Measurements from ENCODE around the gene CASZ1. TPM values are rescaled to one million over a fixed set of nuclear protein-coding genes. Genes with fewer than 3 reads are reported as not detected.

CASZ1 gene
- total and polyA plus RNA-seq, 10 of the 15 experiments (the other 5 are each of a cell fraction or from before 2014, with no cell fraction given): 0.52 to 9.8 (median 3.7) TPM

GRCh38 chr1:10726355-10726754 lies 70.1 kb downstream of the CASZ1 start:
- no peaks in the 10 kb centered on the region for H3K36me3 ChIP-seq (ENCODE audit: control insufficient read depth in 2 of 2, insufficient read depth in 2 of 2, low read length in 1 of 2)
- no peak overlapping the region for H3K4me2 ChIP-seq (ENCODE audit: control insufficient read depth, insufficient read depth)
- RAD21 ChIA-PET (ENCODE audit: unreplicated experiment): no interaction called here
- H4K20me1 ChIP-seq (ENCODE audit: control insufficient read depth, insufficient read depth): no peaks in the 10 kb centered on the region
- no peak overlapping the region for H3K27ac ChIP-seq (ENCODE audit: control insufficient read depth, insufficient read depth)
- no peaks in the 10 kb centered on the region for H3K4me1 ChIP-seq (ENCODE audit: control insufficient read depth, insufficient read depth, low read length)
- no peak for DNase-seq (ENCODE audit: low read depth, low spot score)
- H3K9ac ChIP-seq (ENCODE audit: control insufficient read depth, insufficient read depth, low read length): no peak overlapping the region
- no peak overlapping the region for H3K4me3 ChIP-seq
- in situ Hi-C loops (cut with MboI): no loop called here
- CTCF ChIA-PET: no interaction called here
- FAIRE-seq: no peak
- ATAC-seq: no peak
- H3K27me3 ChIP-seq (replicated peaks in 1 of 2; ENCODE audit: control insufficient read depth in 2 of 2, insufficient read depth in 2 of 2, low read length in 1 of 2): peaks cover 0 to 1% of the 10 kb centered on the region in 2 experiments; a peak in 2 of 4 replicates
- 64% methylated on average over 17 of the region's 17 CpGs for WGBS (ENCODE audit: insufficient coverage, insufficient replicate concordance, low lambda C conversion rate, missing lambda C conversion rate)
- H3K79me2 ChIP-seq (ENCODE audit: control insufficient read depth, insufficient read depth, low read length): no peaks in the 10 kb centered on the region
- no peaks in the 10 kb centered on the region for H3K9me3 ChIP-seq (replicated peaks; ENCODE audit: control insufficient read depth, insufficient read depth, low read length)
- intact Hi-C loops (cut with micrococcal nuclease; ENCODE audit: unreplicated experiment): no loop called here
- SMC1A ChIA-PET (ENCODE audit: uncharacterized antibody, unreplicated experiment): no interaction called here
- POLR2A ChIA-PET: no interaction called here
- no TSS peak for BruUV-seq (replicated peaks)
- H2AFZ ChIP-seq (ENCODE audit: control insufficient read depth, low read depth, low read length): no peak overlapping the region
- TF ChIP-seq KAT2A (conservative IDR thresholded peaks at IDR 0.05; ENCODE audit: control insufficient read depth, low read depth, low read length) (no peak), ASH2L (IDR thresholded peaks at IDR 0.05; ENCODE audit: borderline replicate concordance, low read depth) (no peak), MYB (IDR thresholded peaks at IDR 0.05; ENCODE audit: borderline replicate concordance, low read depth, low read length) (no peak), EZH2 (IDR thresholded peaks at IDR 0.05; ENCODE audit: borderline replicate concordance, control insufficient read depth, low read depth, low read length) (no peak), JUND (IDR thresholded peaks at IDR 0.05; ENCODE audit: low read depth, low read length) (no peak), CBFB (IDR thresholded peaks at IDR 0.05; ENCODE audit: low read depth) (no peak), SMC3 (IDR thresholded peaks at IDR 0.05; ENCODE audit: borderline replicate concordance, low read length) (no peak), TAF1 (IDR thresholded peaks at IDR 0.05; ENCODE audit: borderline replicate concordance, low read depth, low read length) (no peak), SREBF1 (IDR thresholded peaks at IDR 0.05; ENCODE audit: low read length) (no peak)
- TF ChIP-seq, protein P1, sequence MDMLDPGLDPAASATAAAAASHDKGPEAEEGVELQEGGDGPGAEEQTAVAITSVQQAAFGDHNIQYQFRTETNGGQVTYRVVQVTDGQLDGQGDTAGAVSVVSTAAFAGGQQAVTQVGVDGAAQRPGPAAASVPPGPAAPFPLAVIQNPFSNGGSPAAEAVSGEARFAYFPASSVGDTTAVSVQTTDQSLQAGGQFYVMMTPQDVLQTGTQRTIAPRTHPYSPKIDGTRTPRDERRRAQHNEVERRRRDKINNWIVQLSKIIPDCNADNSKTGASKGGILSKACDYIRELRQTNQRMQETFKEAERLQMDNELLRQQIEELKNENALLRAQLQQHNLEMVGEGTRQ (IDR thresholded peaks at IDR 0.05; ENCODE audit: borderline replicate concordance, low read depth, low read length): no peak
